Measurements from ENCODE around the gene STAP2.

STAP2 gene

DNA sequence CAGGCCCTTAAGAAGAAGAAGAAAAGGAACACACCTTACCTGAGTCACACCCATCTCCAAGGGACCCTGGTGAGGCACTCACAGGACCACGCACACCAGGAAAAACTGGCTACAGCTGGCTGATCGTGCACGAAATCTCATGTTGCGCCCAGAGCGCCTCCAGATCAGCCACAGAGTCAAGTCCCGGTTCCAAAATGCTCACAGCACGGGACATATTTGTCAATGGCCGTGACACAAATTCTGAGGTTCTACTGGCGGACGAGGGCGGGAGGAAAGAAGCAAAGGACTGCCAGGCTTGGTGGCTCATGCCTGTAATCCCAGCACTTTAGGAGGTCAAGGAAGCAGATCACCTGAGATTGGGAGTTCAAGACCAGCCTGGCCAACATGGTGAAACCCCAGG lies 40.3 kb upstream of the STAP2 start:
- no peak for DNase-seq (ENCODE audit: extremely low spot score)
- TF ChIP-seq FOXA1 (IDR thresholded peaks at IDR 0.05) (no peak), CTBP1 (IDR thresholded peaks at IDR 0.05; ENCODE audit: borderline replicate concordance) (no peak), LEF1 (IDR thresholded peaks at IDR 0.05; ENCODE audit: borderline replicate concordance) (no peak), TARDBP (IDR thresholded peaks at IDR 0.05) (no peak)
- ChIA-PET CTCF (no interaction called here), POLR2A (no interaction called here)

GRCh38 chr19:4376991-4377781 lies 38.6 kb upstream of the STAP2 start:
- DNase-seq (ENCODE audit: extremely low spot score) = no peak
- ChIA-PET POLR2A (interaction anchor here (0.9 to 1.6 kb wide), 2 partner anchors 23 to 25 kb away, joined by 3 to 5 read pairs; partner anchors contain the start of gene SH3GL1), CTCF (interaction anchor here (0.6 to 3.0 kb wide), 5 partner anchors 23 to 148 kb away, joined by 3 to 13 read pairs (median 8); partner anchors contain the start of gene SH3GL1)
- TF ChIP-seq NFRKB (IDR thresholded peaks at IDR 0.05) = no peak
- TF ChIP-seq CTBP1 (IDR thresholded peaks at IDR 0.05; ENCODE audit: borderline replicate concordance) = no peak

GRCh38 chr19:4376671-4376990 lies 38.0 kb upstream of the STAP2 start:
- DNase-seq (ENCODE audit: extremely low spot score) = no peak
- ChIA-PET POLR2A (interaction anchor here (0.9 to 1.5 kb wide), 2 partner anchors 24 to 33 kb away, joined by 3 to 7 read pairs; partner anchors contain the start of gene MPND), CTCF (interaction anchor here (0.6 to 3.0 kb wide), 6 partner anchors 17 to 149 kb away, joined by 3 to 13 read pairs (median 6); partner anchors contain the start of gene SH3GL1)
- TF ChIP-seq FOXA1 (IDR thresholded peaks at IDR 0.05) = no peak
- no peak for TF ChIP-seq NFRKB (IDR thresholded peaks at IDR 0.05)
- no peak for TF ChIP-seq ELF4 (IDR thresholded peaks at IDR 0.05)
- TF ChIP-seq SUZ12 (IDR thresholded peaks at IDR 0.05) = no peak
- TF ChIP-seq HDGF (IDR thresholded peaks at IDR 0.05; ENCODE audit: borderline replicate concordance) = no peak
- no peak for TF ChIP-seq SP1 (IDR thresholded peaks at IDR 0.05)
- TF ChIP-seq ZNF384 (IDR thresholded peaks at IDR 0.05) = no peak
- TF ChIP-seq CTBP1 (IDR thresholded peaks at IDR 0.05; ENCODE audit: borderline replicate concordance) = no peak
- TF ChIP-seq LEF1 (IDR thresholded peaks at IDR 0.05; ENCODE audit: borderline replicate concordance) = no peak
- TF ChIP-seq ARNT (IDR thresholded peaks at IDR 0.05) = no peak
- TF ChIP-seq FOXK2 (IDR thresholded peaks at IDR 0.05) = no peak
- TF ChIP-seq FOXM1 (IDR thresholded peaks at IDR 0.05; ENCODE audit: borderline replicate concordance) = no peak
- no peak for TF ChIP-seq TARDBP (IDR thresholded peaks at IDR 0.05)
- TF ChIP-seq, protein P1, sequence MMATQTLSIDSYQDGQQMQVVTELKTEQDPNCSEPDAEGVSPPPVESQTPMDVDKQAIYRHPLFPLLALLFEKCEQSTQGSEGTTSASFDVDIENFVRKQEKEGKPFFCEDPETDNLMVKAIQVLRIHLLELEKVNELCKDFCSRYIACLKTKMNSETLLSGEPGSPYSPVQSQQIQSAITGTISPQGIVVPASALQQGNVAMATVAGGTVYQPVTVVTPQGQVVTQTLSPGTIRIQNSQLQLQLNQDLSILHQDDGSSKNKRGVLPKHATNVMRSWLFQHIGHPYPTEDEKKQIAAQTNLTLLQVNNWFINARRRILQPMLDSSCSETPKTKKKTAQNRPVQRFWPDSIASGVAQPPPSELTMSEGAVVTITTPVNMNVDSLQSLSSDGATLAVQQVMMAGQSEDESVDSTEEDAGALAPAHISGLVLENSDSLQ (IDR thresholded peaks at IDR 0.05) = no peak
- TF ChIP-seq BHLHE40 (IDR thresholded peaks at IDR 0.05; ENCODE audit: borderline replicate concordance) = no peak
- TF ChIP-seq L3MBTL2 (conservative IDR thresholded peaks at IDR 0.05) = no peak

DNA sequence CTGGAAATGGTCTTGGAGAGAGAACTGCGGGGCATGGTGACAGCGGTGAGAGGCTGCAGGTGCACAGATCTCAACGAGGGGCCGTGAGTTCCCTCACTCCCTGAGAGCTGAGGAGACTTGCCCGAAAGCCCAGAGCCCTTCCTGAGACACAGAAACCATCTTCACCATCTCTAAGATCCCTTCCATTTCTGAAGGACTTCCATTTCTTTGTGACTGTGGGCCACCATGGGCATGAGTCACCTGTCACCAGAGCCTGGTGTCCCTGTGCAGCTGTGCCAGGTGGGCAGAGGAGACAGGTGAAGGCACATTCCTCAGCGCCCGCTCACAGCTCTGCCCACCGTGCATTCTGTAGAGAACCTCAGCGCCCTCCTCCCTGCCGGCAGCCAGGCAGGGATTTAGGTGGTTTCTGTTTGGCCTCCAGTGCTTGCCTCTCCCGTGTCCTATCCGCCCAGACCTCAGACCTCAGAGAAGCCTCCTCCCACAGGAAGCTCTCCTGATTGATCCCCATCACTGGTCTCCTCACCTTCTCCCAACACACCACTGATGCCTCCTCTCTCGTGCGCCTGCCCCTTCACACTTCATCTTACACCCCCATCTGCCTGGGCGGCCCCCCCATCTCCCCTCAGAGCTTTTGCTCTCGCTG lies 37.5 kb upstream of the STAP2 start:
- POLR2A ChIA-PET = interaction anchor here (1.3 to 1.5 kb wide), 2 partner anchors 26 to 33 kb away, joined by 6 to 7 read pairs; partner anchors contain the start of genes CHAF1A and MPND

GRCh38 chr19:4375164-4376027 lies 36.8 kb upstream of the STAP2 start:
- TF ChIP-seq SUZ12 (IDR thresholded peaks at IDR 0.05) (no peak), CTBP1 (IDR thresholded peaks at IDR 0.05; ENCODE audit: borderline replicate concordance) (no peak), L3MBTL2 (conservative IDR thresholded peaks at IDR 0.05) (no peak), FOXM1 (IDR thresholded peaks at IDR 0.05; ENCODE audit: borderline replicate concordance) (no peak), BHLHE40 (IDR thresholded peaks at IDR 0.05; ENCODE audit: borderline replicate concordance) (no peak), ARNT (IDR thresholded peaks at IDR 0.05) (no peak), HDGF (IDR thresholded peaks at IDR 0.05; ENCODE audit: borderline replicate concordance) (no peak), ZNF384 (IDR thresholded peaks at IDR 0.05) (no peak), NFRKB (IDR thresholded peaks at IDR 0.05) (no peak), FOXA1 (IDR thresholded peaks at IDR 0.05) (no peak), LEF1 (IDR thresholded peaks at IDR 0.05; ENCODE audit: borderline replicate concordance) (no peak), SP1 (IDR thresholded peaks at IDR 0.05) (no peak), FOXK2 (IDR thresholded peaks at IDR 0.05) (no peak), ELF4 (IDR thresholded peaks at IDR 0.05) (no peak), TARDBP (IDR thresholded peaks at IDR 0.05) (no peak)
- TF ChIP-seq, protein P1 (IDR thresholded peaks at IDR 0.05) = no peak
- peak; percentile 55 for DNase-seq (ENCODE audit: extremely low spot score)
- ChIA-PET CTCF (interaction anchor here (0.7 to 3.0 kb wide), 5 partner anchors 18 to 108 kb away, joined by 3 to 13 read pairs (median 4); partner anchors contain the start of gene SH3GL1), POLR2A (interaction anchor here (1.3 to 1.5 kb wide), 2 partner anchors 27 to 32 kb away, joined by 6 to 7 read pairs; partner anchors contain the start of genes CHAF1A and MPND)

More for the DNA sequence above, 37.5 kb upstream of the STAP2 start:
- CTCF ChIA-PET = interaction anchor here (0.6 to 3.0 kb wide), 6 partner anchors 17 to 149 kb away, joined by 3 to 13 read pairs (median 6); partner anchors contain the start of gene SH3GL1
- no peak for TF ChIP-seq FOXM1 (IDR thresholded peaks at IDR 0.05; ENCODE audit: borderline replicate concordance)
- TF ChIP-seq, protein P1 (IDR thresholded peaks at IDR 0.05) = no peak
- no peak for TF ChIP-seq CTBP1 (IDR thresholded peaks at IDR 0.05; ENCODE audit: borderline replicate concordance)
- no peak for TF ChIP-seq HDGF (IDR thresholded peaks at IDR 0.05; ENCODE audit: borderline replicate concordance)
- no peak for TF ChIP-seq FOXK2 (IDR thresholded peaks at IDR 0.05)
- no peak for TF ChIP-seq ARNT (IDR thresholded peaks at IDR 0.05)
- TF ChIP-seq ELF4 (IDR thresholded peaks at IDR 0.05) = no peak
- TF ChIP-seq SP1 (IDR thresholded peaks at IDR 0.05) = no peak
- TF ChIP-seq NFRKB (IDR thresholded peaks at IDR 0.05) = no peak
- TF ChIP-seq SUZ12 (IDR thresholded peaks at IDR 0.05) = no peak
- TF ChIP-seq L3MBTL2 (conservative IDR thresholded peaks at IDR 0.05) = no peak
- no peak for TF ChIP-seq LEF1 (IDR thresholded peaks at IDR 0.05; ENCODE audit: borderline replicate concordance)
- no peak for TF ChIP-seq FOXA1 (IDR thresholded peaks at IDR 0.05)
- TF ChIP-seq TARDBP (IDR thresholded peaks at IDR 0.05) = no peak
- no peak for TF ChIP-seq BHLHE40 (IDR thresholded peaks at IDR 0.05; ENCODE audit: borderline replicate concordance)
- no peak for TF ChIP-seq ZNF384 (IDR thresholded peaks at IDR 0.05)
- no peak for DNase-seq (ENCODE audit: extremely low spot score)

Measured in HEK293T (cell line).